GM12801 (cell line): Measurements from ENCODE around the gene PLA2G2C.

Experiments used
- CTCF ChIP-seq: IDR thresholded peaks from one replicate; pipeline ENCODE4 v1.5.1; 2011; ENCODE audit warnings: control low read depth; ENCODE audit not compliant: insufficient read length; ENCODE audit errors: extremely low read depth

PLA2G2C gene

GRCh38 chr1:20141466-20141865 is 44.9 kb downstream of the PLA2G2C start:
- no peak for TF ChIP-seq CTCF

- TF ChIP-seq CTCF, result no peak
Observed at GRCh38 chr1:20141001-20141400, 45.3 kb downstream of the PLA2G2C start.

- TF ChIP-seq CTCF, result no peak
Observed at GRCh38 chr1:20139776-20140612, 46.3 kb downstream of the PLA2G2C start.

- TF ChIP-seq CTCF, result no peak
Observed at GRCh38 chr1:20138961-20139550, 47.3 kb downstream of the PLA2G2C start, which contains the start of gene PLA2G2F. TSS of gene PLA2G2F (plus strand) at chr1:20139323. CDS start at chr1:20139428, 105 bp downstream.

- no peak for TF ChIP-seq CTCF
Observed at GRCh38 chr1:20138346-20138745, 48.0 kb downstream of the PLA2G2C start.

- TF ChIP-seq CTCF, result no peak
Observed at GRCh38 chr1:20137604-20138003, 48.7 kb downstream of the PLA2G2C start.

- TF ChIP-seq CTCF, result no peak
Observed at GRCh38 chr1:20137055-20137454, 49.3 kb downstream of the PLA2G2C start.
